HepG2 (cell line): ENCODE data around the gene NFE2. TPM values are rescaled to one million over a fixed set of nuclear protein-coding genes. Genes with fewer than 3 reads are reported as not detected.

ENCODE experiments used
- ARID2 ChIP-seq: sonication (generic); formaldehyde crosslinking; IDR thresholded peaks from 2 replicates; pipeline ENCODE4 v1.8.1; 2022; ENCODE audit warnings: mild to moderate bottlenecking, missing genetic modification reagents, borderline replicate concordance
- ETV6 ChIP-seq: sonication (generic); formaldehyde crosslinking; conservative IDR thresholded peaks from 2 replicates; pipeline ENCODE4 v1.4.0; 2020; ENCODE audit warnings: missing genetic modification reagents
- KLF9 ChIP-seq: IDR thresholded peaks from 2 replicates; pipeline ENCODE4 v1.6.1; 2016; ENCODE audit warnings: low read depth
- MXD4 ChIP-seq: IDR thresholded peaks from 2 replicates; pipeline ENCODE4 v1.6.1; 2016; ENCODE audit warnings: mild to moderate bottlenecking, missing biosample characterization, missing genetic modification reagents
- NFKB2 ChIP-seq: sonication (generic); formaldehyde crosslinking; IDR thresholded peaks from 2 replicates; pipeline ENCODE4 v1.4.0; 2020; ENCODE audit warnings: missing genetic modification reagents, borderline replicate concordance
- NKX3-1 ChIP-seq: sonication (generic); formaldehyde crosslinking; IDR thresholded peaks from 2 replicates; pipeline ENCODE4 v1.5.0; 2020; ENCODE audit warnings: missing genetic modification reagents
- RBFOX2 ChIP-seq: fragments of 200-400 bp; formaldehyde crosslinking; IDR thresholded peaks from 2 replicates; pipeline ENCODE4 v1.6.1; 2017; ENCODE audit warnings: low read depth, mild to moderate bottlenecking, low read length
- SNAPC2 ChIP-seq: sonication (generic); formaldehyde crosslinking; IDR thresholded peaks from 2 replicates; pipeline ENCODE4 v1.8.1; 2022; ENCODE audit warnings: mild to moderate bottlenecking, missing genetic modification reagents
- SRSF4 ChIP-seq: fragments of 200-400 bp; formaldehyde crosslinking; IDR thresholded peaks from one replicate; pipeline ENCODE4 v1.6.1; 2018; ENCODE audit warnings: mild to moderate bottlenecking, low read depth, low read length, moderate library complexity; ENCODE audit not compliant: poor library complexity, severe bottlenecking
- TBX2 ChIP-seq: sonication (generic); formaldehyde crosslinking; IDR thresholded peaks from 2 replicates; pipeline ENCODE4 v1.5.0; 2020; ENCODE audit warnings: missing genetic modification reagents, mild to moderate bottlenecking, borderline replicate concordance
- ZBTB7B ChIP-seq: sonication (generic); formaldehyde crosslinking; IDR thresholded peaks from 2 replicates; pipeline ENCODE4 v1.4.0; 2020; ENCODE audit warnings: missing genetic modification reagents
- ZIK1 ChIP-seq: sonication (generic); formaldehyde crosslinking; IDR thresholded peaks from 2 replicates; pipeline ENCODE4 v1.5.0; 2020; ENCODE audit warnings: mild to moderate bottlenecking, low read depth, missing genetic modification reagents, borderline replicate concordance
- ZNF431 ChIP-seq: sonication (generic); formaldehyde crosslinking; IDR thresholded peaks from 2 replicates; pipeline ENCODE4 v1.9.0; 2022; ENCODE audit warnings: missing genetic modification reagents, low read depth, mild to moderate bottlenecking, borderline replicate concordance
- ZNF460 ChIP-seq: sonication (generic); formaldehyde crosslinking; IDR thresholded peaks from 2 replicates; pipeline ENCODE4 v1.5.1; 2020; ENCODE audit warnings: missing genetic modification reagents, mild to moderate bottlenecking, borderline replicate concordance
- ZNF605 ChIP-seq: sonication (generic); formaldehyde crosslinking; IDR thresholded peaks from 2 replicates; pipeline ENCODE4 v1.8.0; 2022; ENCODE audit warnings: mild to moderate bottlenecking, missing genetic modification reagents
- polyA plus RNA-seq, 8 experiments: library from polyadenylated mRNA; depleted of rRNA in 3 of 8; stranded (reverse) in 7 of 8; unstranded in 1 of 8; fragments of >200 nt; fragmentation: Illumina TruSeq in 4 of 8; extraction: Trizol in 4 of 8; gene quantifications; 2 replicates each; pipeline versions ENCODE4 v1.2.1 to v1.2.3, GENCODE V29; 2011 to 2016; ENCODE audit warnings: low read depth in 4 of 8, missing spikeins in 1 of 8, mixed read lengths in 1 of 8; ENCODE audit not compliant: insufficient read depth in 1 of 8
- total RNA-seq, 5 experiments: library from RNA; depleted of rRNA; stranded (reverse); fragments of >200 nt; fragmentation: Illumina TruSeq; extraction: Trizol; gene quantifications; 2 replicates each; pipeline ENCODE4 v1.2.3, GENCODE V29; 2016; ENCODE audit warnings: low read depth in 1 of 5
- TF ChIP-seq, protein P1 (sequence below): sonication (generic); formaldehyde crosslinking; IDR thresholded peaks from 2 replicates; pipeline ENCODE4 v1.5.1; 2020; ENCODE audit warnings: mild to moderate bottlenecking, missing genetic modification reagents
- TF ChIP-seq, protein P2 (sequence below): sonication (generic); formaldehyde crosslinking; IDR thresholded peaks from 2 replicates; pipeline ENCODE4 v1.5.1; 2020; ENCODE audit warnings: missing genetic modification reagents, mild to moderate bottlenecking, borderline replicate concordance
- TF ChIP-seq, protein P3 (sequence below): IDR thresholded peaks from 2 replicates; pipeline ENCODE4 v1.6.1; 2018; ENCODE audit warnings: missing genetic modification reagents, mild to moderate bottlenecking, missing compliant biosample characterization
- TF ChIP-seq, protein P4 (sequence below): IDR thresholded peaks from 2 replicates; pipeline ENCODE4 v1.6.1; 2016; ENCODE audit warnings: missing genetic modification reagents, missing compliant biosample characterization
- TF ChIP-seq, protein P5 (sequence below): sonication (generic); formaldehyde crosslinking; IDR thresholded peaks from 2 replicates; pipeline ENCODE4 v1.5.0; 2020; ENCODE audit warnings: mild to moderate bottlenecking, missing genetic modification reagents

The NFE2 gene
- total and polyA plus RNA-seq, 2 of the 13 experiments (the other 11 are each of a cell fraction or from before 2014, with no cell fraction given) = 4.5 to 7.8 TPM

DNA sequence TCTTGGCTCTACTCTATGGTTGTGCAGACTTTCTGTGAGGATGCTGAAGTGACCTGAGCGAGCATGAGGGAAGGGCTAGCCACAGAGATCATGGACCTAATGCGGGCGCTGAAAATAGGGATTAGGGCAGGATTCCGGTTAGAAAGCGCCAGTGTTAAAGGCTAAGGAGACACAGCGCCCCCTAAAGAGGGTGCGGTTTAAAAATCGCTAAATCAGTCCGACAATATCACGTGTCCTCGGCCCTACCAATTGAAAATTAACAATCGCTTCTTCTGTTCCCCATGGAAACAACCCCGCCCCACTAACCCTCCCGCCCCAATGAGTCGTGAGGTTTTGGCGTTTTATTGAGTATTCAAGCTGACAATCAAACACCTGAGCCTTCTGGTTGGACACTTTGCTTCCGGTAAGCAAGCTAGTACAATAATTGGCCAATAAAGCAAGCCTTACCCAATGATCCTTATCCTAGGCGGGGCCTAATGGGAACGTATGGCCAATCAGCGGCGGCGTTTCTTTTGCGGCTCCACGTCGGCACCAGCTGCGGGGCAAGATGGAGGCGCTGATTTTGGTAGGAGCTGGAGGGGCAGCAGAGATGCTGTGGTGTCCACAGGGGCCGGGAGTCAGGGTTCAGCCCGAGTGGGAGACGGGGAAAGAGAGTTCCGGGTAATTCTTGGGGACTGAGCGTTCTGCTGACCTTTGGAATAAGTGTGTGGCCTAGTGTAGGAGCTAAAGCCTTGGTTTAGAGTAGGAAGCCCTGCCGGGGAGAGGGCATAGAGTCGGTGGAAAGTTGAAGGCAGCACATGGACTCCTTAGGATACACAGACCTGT is 24.0 kb upstream of the NFE2 start, which contains the start of gene COPZ1 (continued):
- TF ChIP-seq, protein P1, sequence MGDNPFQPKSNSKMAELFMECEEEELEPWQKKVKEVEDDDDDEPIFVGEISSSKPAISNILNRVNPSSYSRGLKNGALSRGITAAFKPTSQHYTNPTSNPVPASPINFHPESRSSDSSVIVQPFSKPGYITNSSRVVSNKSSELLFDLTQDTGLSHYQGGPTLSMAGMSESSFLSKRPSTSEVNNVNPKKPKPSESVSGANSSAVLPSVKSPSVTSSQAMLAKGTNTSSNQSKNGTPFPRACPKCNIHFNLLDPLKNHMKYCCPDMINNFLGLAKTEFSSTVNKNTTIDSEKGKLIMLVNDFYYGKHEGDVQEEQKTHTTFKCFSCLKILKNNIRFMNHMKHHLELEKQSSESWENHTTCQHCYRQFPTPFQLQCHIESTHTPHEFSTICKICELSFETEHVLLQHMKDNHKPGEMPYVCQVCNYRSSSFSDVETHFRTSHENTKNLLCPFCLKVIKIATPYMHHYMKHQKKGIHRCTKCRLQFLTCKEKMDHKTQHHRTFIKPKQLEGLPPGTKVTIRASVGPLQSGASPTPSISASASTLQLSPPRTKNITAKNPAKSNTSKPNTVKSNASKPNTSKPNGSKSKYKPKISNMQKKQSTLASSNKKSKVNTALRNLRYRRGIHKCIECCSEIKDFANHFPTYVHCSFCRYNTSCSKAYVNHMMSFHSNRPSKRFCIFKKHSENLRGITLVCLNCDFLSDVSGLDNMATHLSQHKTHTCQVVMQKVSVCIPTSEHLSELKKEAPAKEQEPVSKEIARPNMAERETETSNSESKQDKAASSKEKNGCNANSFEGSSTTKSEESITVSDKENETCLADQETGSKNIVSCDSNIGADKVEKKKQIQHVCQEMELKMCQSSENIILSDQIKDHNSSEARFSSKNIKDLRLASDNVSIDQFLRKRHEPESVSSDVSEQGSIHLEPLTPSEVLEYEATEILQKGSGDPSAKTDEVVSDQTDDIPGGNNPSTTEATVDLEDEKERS (CRISPR knock-in tag) = peak; percentile 80; the same call in 1 of the 2 replicates
- TF ChIP-seq SNAPC2 (CRISPR knock-in tag) = no peak
- TF ChIP-seq, protein P2, sequence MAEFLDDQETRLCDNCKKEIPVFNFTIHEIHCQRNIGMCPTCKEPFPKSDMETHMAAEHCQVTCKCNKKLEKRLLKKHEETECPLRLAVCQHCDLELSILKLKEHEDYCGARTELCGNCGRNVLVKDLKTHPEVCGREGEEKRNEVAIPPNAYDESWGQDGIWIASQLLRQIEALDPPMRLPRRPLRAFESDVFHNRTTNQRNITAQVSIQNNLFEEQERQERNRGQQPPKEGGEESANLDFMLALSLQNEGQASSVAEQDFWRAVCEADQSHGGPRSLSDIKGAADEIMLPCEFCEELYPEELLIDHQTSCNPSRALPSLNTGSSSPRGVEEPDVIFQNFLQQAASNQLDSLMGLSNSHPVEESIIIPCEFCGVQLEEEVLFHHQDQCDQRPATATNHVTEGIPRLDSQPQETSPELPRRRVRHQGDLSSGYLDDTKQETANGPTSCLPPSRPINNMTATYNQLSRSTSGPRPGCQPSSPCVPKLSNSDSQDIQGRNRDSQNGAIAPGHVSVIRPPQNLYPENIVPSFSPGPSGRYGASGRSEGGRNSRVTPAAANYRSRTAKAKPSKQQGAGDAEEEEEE (CRISPR knock-in tag) = no peak
- peak; percentile 33; the same call in 1 of the 2 replicates for TF ChIP-seq KLF9 (CRISPR knock-in tag)
- TF ChIP-seq ZNF460 (CRISPR knock-in tag) = no peak
- TF ChIP-seq, protein P3, sequence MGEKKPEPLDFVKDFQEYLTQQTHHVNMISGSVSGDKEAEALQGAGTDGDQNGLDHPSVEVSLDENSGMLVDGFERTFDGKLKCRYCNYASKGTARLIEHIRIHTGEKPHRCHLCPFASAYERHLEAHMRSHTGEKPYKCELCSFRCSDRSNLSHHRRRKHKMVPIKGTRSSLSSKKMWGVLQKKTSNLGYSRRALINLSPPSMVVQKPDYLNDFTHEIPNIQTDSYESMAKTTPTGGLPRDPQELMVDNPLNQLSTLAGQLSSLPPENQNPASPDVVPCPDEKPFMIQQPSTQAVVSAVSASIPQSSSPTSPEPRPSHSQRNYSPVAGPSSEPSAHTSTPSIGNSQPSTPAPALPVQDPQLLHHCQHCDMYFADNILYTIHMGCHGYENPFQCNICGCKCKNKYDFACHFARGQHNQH (CRISPR knock-in tag) = 0 out of 2 replicates have a peak, but pooled peaks have one; percentile 20
- TF ChIP-seq ETV6 = 0 out of 2 replicates have a peak, but pooled peaks have one; percentile 26
- peak; percentile 31; the same call in 1 of the 2 replicates for TF ChIP-seq NFKB2
- TF ChIP-seq ARID2 (CRISPR knock-in tag) = no peak
- TF ChIP-seq, protein P4, sequence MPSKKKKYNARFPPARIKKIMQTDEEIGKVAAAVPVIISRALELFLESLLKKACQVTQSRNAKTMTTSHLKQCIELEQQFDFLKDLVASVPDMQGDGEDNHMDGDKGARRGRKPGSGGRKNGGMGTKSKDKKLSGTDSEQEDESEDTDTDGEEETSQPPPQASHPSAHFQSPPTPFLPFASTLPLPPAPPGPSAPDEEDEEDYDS (CRISPR knock-in tag) = peak; percentile 89
- no peak for TF ChIP-seq ZBTB7B (CRISPR knock-in tag)
- 0 out of 2 replicates have a peak, but pooled peaks have one; percentile 22 for TF ChIP-seq ZNF605 (CRISPR knock-in tag)
- TF ChIP-seq ZIK1 = peak; percentile 59; the same call in 1 of the 2 replicates
- peak; percentile 78 for TF ChIP-seq RBFOX2
- peak; percentile 62 for TF ChIP-seq MXD4 (CRISPR knock-in tag)
- TF ChIP-seq ZNF431 (CRISPR knock-in tag) = no peak
- TF ChIP-seq TBX2 (CRISPR knock-in tag) = peak; percentile 42; the same call in 1 of the 2 replicates
- TF ChIP-seq, protein P5, sequence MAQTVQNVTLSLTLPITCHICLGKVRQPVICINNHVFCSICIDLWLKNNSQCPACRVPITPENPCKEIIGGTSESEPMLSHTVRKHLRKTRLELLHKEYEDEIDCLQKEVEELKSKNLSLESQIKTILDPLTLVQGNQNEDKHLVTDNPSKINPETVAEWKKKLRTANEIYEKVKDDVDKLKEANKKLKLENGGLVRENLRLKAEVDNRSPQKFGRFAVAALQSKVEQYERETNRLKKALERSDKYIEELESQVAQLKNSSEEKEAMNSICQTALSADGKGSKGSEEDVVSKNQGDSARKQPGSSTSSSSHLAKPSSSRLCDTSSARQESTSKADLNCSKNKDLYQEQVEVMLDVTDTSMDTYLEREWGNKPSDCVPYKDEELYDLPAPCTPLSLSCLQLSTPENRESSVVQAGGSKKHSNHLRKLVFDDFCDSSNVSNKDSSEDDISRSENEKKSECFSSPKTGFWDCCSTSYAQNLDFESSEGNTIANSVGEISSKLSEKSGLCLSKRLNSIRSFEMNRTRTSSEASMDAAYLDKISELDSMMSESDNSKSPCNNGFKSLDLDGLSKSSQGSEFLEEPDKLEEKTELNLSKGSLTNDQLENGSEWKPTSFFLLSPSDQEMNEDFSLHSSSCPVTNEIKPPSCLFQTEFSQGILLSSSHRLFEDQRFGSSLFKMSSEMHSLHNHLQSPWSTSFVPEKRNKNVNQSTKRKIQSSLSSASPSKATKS (CRISPR knock-in tag) = 0 out of 2 replicates have a peak, but pooled peaks have one; percentile 43
- TF ChIP-seq SRSF4 = no peak
- peak; percentile 43; the same call in 1 of the 2 replicates for TF ChIP-seq NKX3-1
